Mesenchymal stem cell (in vitro differentiated cells and primary cell): ENCODE measurements around the gene OXSR1. TPM values are rescaled to one million over a fixed set of nuclear protein-coding genes. Genes with fewer than 3 reads are reported as not detected.
A peak's percentile ranks its signal among the peaks of the same experiment; 100 is the strongest.

Experiments
- DNase-seq: peaks from one replicate; pipeline ENCODE4 v3.0.0-alpha.2; 2013
- H2AFZ ChIP-seq: one replicate; pipeline ENCODE4 v1.6.1; 2013; ENCODE audit warnings: low read depth, mild to moderate bottlenecking, control low read depth, inconsistent platforms, low read length, moderate library complexity
- H2AK5ac ChIP-seq: 2 replicates; pipeline ENCODE4 v1.6.1; 2013; ENCODE audit warnings: low read length, moderate library complexity, mild to moderate bottlenecking, inconsistent platforms; ENCODE audit not compliant: severe bottlenecking
- H2BK120ac ChIP-seq: one replicate; pipeline ENCODE4 v1.6.1; 2013; ENCODE audit warnings: low read depth, mild to moderate bottlenecking, inconsistent platforms, low read length, moderate library complexity
- H2BK12ac ChIP-seq, 2 experiments: one replicate each; pipeline ENCODE4 v1.6.1; 2013; ENCODE audit warnings: inconsistent platforms in 2 of 2, low read length in 2 of 2, mild to moderate bottlenecking in 2 of 2, moderate library complexity in 2 of 2, control low read depth in 1 of 2
- H2BK15ac ChIP-seq: one replicate; pipeline ENCODE4 v1.6.1; 2013; ENCODE audit warnings: mild to moderate bottlenecking, low read depth, inconsistent platforms; ENCODE audit not compliant: poor library complexity, severe bottlenecking
- H2BK5ac ChIP-seq: 2 replicates; pipeline ENCODE4 v1.6.1; 2013; ENCODE audit warnings: low read depth, mild to moderate bottlenecking, low read length, control low read depth, inconsistent platforms; ENCODE audit not compliant: poor library complexity, severe bottlenecking
- H3K14ac ChIP-seq, 2 experiments: one replicate each; pipeline ENCODE4 v1.6.1; 2013; ENCODE audit warnings: inconsistent platforms in 2 of 2, low read length in 2 of 2, control low read depth in 1 of 2, mild to moderate bottlenecking in 1 of 2, moderate library complexity in 1 of 2
- H3K18ac ChIP-seq, 2 experiments: one replicate each; pipeline ENCODE4 v1.6.1; 2013; ENCODE audit warnings: inconsistent platforms in 2 of 2, low read length in 2 of 2, control low read depth in 1 of 2, low read depth in 1 of 2, mild to moderate bottlenecking in 1 of 2
- H3K23ac ChIP-seq, 2 experiments: one replicate each; pipeline ENCODE4 v1.6.1; 2013; ENCODE audit warnings: inconsistent platforms in 2 of 2, low read length in 2 of 2, mild to moderate bottlenecking in 2 of 2, moderate library complexity in 2 of 2, control low read depth in 1 of 2
- H3K27ac ChIP-seq: 2 replicates; pipeline ENCODE4 v1.5.1; 2013; ENCODE audit warnings: mild to moderate bottlenecking, moderate library complexity, low read length, control low read depth, inconsistent platforms; ENCODE audit not compliant: poor library complexity, severe bottlenecking
- H3K27me3 ChIP-seq, 2 experiments: 2 replicates each; pipeline versions ENCODE4 v1.6.1 to v1.7.0; 2013; ENCODE audit warnings: low read length in 2 of 2, mild to moderate bottlenecking in 2 of 2, moderate library complexity in 2 of 2, control low read depth in 1 of 2, inconsistent platforms in 1 of 2; ENCODE audit not compliant: control insufficient read depth in 1 of 2, insufficient read depth in 1 of 2
- H3K36me3 ChIP-seq, 2 experiments: 2 replicates each; pipeline versions ENCODE4 v1.6.1 to v1.7.0; 2013; ENCODE audit warnings: low read length in 2 of 2, control low read depth in 1 of 2, inconsistent platforms in 1 of 2, low read depth in 1 of 2, mild to moderate bottlenecking in 1 of 2; ENCODE audit not compliant: insufficient read depth in 2 of 2, control insufficient read depth in 1 of 2
- H3K4ac ChIP-seq, 2 experiments: one replicate each; pipeline ENCODE4 v1.6.1; 2013; ENCODE audit warnings: inconsistent platforms in 2 of 2, low read length in 2 of 2, mild to moderate bottlenecking in 2 of 2, moderate library complexity in 2 of 2, control low read depth in 1 of 2, low read depth in 1 of 2
- H3K4me1 ChIP-seq: 2 replicates; pipeline ENCODE4 v1.6.1; 2013; ENCODE audit warnings: low read depth, low read length, control low read depth; ENCODE audit not compliant: control insufficient read depth, insufficient read depth
- H3K4me2 ChIP-seq: 2 replicates; pipeline ENCODE4 v1.6.1; 2013; ENCODE audit warnings: low read length, mild to moderate bottlenecking, inconsistent platforms; ENCODE audit not compliant: poor library complexity, severe bottlenecking
- H3K4me3 ChIP-seq, 2 experiments: 2 replicates each; pipeline versions ENCODE4 v1.5.1 to v1.7.0; 2013; ENCODE audit warnings: low read length in 2 of 2, mild to moderate bottlenecking in 2 of 2, control low read depth in 1 of 2, low read depth in 1 of 2; ENCODE audit not compliant: insufficient read depth in 1 of 2
- H3K79me1 ChIP-seq: replicated peaks from 2 replicates; pipeline ENCODE4 v1.6.1; 2013; ENCODE audit warnings: mild to moderate bottlenecking, control low read depth, low read length, inconsistent platforms; ENCODE audit not compliant: poor library complexity, severe bottlenecking
- H3K9ac ChIP-seq: 2 replicates; pipeline ENCODE4 v1.7.0; 2013; ENCODE audit warnings: mild to moderate bottlenecking, low read length, moderate library complexity
- H3K9me3 ChIP-seq: 2 replicates; pipeline ENCODE4 v1.7.0; 2013; ENCODE audit warnings: mild to moderate bottlenecking, low read length; ENCODE audit not compliant: control insufficient read depth
- H4K8ac ChIP-seq: one replicate; pipeline ENCODE4 v1.6.1; 2013; ENCODE audit warnings: inconsistent platforms, mild to moderate bottlenecking, low read length, moderate library complexity
- H4K91ac ChIP-seq: one replicate; pipeline ENCODE4 v1.6.1; 2013; ENCODE audit warnings: mild to moderate bottlenecking, low read length, inconsistent platforms
- WGBS: methylation state at CpG from one replicate; pipeline ENCODE4 v1.1.7; 2013; ENCODE audit warnings: mixed read lengths; 5-methylcytosine and 5-hydroxymethylcytosine counted together
- polyA plus RNA-seq, 2 experiments: library from polyadenylated mRNA; stranded (reverse); fragments of 200-250 nt; gene quantifications; one replicate each; pipeline ENCODE4 v1.2.3, GENCODE V29; 2013

The OXSR1 gene
- polyA plus RNA-seq (2013, experiment 1 of 2) = 18.9 TPM
- polyA plus RNA-seq (2013, experiment 2 of 2) = 18.5 TPM

DNA sequence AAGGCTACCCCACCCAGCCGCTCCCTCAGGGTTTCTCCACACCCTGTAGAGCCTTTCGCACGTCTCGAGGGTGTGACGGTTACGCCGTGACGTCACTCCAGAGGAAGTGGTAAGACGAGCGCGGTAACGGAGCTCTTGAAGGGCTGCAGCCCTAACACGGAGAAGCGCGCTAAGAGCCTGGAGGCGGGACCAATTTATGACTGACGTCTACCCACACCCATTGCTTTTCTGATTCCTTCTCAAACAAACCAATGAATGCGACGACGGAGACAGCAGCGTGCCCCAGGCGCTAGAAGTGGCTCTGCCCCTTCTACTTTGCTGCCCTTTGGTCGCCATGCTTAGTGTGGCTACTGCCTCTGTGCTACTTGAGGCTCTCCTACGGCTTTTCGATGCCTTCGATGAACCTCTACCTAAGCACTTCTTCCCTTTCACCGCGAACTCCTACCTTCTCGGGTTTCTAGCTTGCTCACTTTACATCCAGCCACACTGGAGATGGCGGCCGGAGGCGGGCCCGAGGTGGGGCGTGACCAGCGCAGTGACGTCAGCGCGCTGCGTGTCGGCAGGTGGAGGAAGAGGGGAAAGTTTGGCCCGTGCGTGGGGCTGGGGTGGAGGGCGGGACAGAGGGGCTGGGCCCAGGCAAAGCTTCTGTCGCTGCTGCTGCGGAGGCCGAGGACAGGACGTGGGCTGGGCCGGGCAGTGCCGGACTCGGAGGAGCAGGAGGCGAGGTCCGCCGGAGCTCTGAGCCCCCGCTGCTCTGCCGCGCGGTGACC lies at the start of gene OXSR1:
TSS of gene OXSR1 (plus strand) at position 586 of the 770 bp plus-strand sequence. CDS start 340 bp downstream, outside the sequence.
- H3K4me2 ChIP-seq = peak within 1 kb of the TSS; percentile 97
- peak within 1 kb of the TSS; percentile 94 for H4K91ac ChIP-seq
- peak within 1 kb of the TSS; percentile 89 to 97 for H3K4me3 ChIP-seq
- WGBS = under 1% methylated on average over 53 of the region's 57 CpGs
- H3K14ac ChIP-seq = peak within 1 kb of the TSS in 1 of 2 experiments; percentile 97
- H3K9me3 ChIP-seq = no peaks in the 10 kb centered on the region
- H2BK15ac ChIP-seq = peak within 1 kb of the TSS; percentile 33
- H2BK120ac ChIP-seq = peak within 1 kb of the TSS; percentile 97
- DNase-seq = peak; percentile 100
- no peaks in the 10 kb centered on the region for H3K27me3 ChIP-seq
- H2AFZ ChIP-seq = peak within 1 kb of the TSS; percentile 93
- H3K27ac ChIP-seq = peak within 1 kb of the TSS; percentile 93
- no peaks in the 10 kb centered on the region for H3K36me3 ChIP-seq
- peaks cover 8% of the 10 kb centered on the region for H3K4me1 ChIP-seq
- H2BK5ac ChIP-seq = peak within 1 kb of the TSS; percentile 66
- H3K18ac ChIP-seq = peak within 1 kb of the TSS; percentile 99
- H3K9ac ChIP-seq = peak within 1 kb of the TSS; percentile 94
- peak within 1 kb of the TSS in 1 of 2 experiments; percentile 99 for H3K23ac ChIP-seq
- peak within 1 kb of the TSS; percentile 21 for H2AK5ac ChIP-seq
- H2BK12ac ChIP-seq = peak within 1 kb of the TSS; percentile 57 to 87
- H4K8ac ChIP-seq = peak within 1 kb of the TSS; percentile 93
- peaks cover 3% of the 10 kb centered on the region for H3K79me1 ChIP-seq
- H3K4ac ChIP-seq = peak within 1 kb of the TSS; percentile 77 to 97

DNA sequence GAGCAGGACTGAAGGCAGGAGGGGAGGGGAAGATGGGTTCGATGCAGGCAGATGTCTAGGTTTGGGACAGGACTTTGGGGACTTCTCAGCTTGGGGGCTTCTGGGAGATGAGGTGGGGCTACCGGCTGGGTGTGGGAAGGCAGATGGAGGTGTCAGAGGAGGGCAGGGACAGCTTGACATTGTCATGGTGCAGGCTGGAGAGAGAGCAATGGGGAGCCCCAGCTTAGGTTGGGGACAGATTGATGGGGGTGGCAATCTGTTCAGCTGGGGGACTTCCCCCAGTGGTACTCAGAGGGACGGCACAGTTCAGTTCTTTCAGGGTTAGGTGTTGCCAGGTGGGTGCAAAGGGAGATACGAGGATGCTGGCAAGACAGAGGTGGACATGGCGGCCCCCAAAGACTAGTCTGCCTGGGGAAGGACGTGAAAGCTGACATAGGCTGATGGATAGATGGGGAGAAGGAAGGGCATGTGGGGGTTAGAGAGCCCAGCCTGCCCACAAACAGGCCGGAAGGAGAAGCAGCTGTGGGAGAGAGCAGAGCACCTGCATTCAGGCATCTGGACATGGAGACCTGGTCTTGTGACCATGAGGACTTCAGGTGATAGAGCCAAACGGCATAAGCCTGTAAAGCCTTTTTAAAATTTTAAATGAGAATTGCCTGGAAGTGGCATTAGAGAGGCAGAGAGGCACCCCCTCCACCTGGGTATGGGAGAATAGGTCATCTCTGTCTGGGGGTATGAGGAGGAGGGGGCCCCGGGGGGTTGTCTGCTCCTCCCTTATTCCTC lies 49.5 kb upstream of the OXSR1 start:
- no peak overlapping the region for H3K14ac ChIP-seq

DNA sequence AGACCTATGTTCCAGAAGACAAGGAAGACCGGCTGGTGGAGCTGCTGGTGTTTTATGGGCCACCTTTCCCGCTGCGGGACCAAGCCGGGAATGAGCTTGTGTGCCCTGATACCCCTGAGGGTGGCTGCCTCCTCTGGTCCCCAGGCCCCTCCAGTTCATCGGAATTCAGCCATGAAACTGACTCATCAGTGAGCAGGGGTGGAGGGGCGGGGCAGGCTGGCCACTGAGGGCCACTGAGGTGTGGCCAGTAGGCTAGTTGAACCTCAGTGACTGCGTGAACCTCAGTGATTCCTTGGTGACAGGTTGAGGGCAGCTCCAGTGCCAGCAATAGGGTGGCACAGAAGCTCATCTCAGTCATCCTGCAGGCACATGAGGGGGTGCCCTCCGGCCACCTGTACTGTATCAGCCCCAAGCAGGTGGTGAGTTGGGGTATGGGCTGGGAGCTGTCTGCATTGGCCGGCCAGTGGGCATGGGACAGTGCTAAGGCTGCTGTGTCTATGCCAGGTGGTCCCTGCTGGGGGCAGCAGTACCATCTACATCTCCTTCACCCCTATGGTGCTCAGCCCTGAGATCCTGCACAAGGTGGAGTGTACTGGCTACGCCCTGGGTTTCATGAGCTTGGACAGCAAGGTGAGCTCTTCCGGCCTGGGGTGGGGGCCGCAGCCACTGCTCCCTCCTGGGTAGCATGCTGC lies 48.7 kb upstream of the OXSR1 start:
- H3K23ac ChIP-seq = no peak overlapping the region
- no peak overlapping the region for H2BK120ac ChIP-seq
- H2AK5ac ChIP-seq = no peak overlapping the region

More for the DNA sequence above, 49.5 kb upstream of the OXSR1 start:
- Histone ChIP-seq H3K79me1 (no peaks in the 10 kb centered on the region), H3K4me3 (no peak overlapping the region), H3K9ac (no peak overlapping the region), H3K36me3 (peaks cover 11 to 16% of the 10 kb centered on the region in 2 experiments), H2BK120ac (no peak overlapping the region), H2AFZ (no peak overlapping the region), H4K91ac (no peak overlapping the region), H2BK5ac (no peak overlapping the region), H3K4ac (no peak overlapping the region), H3K4me1 (peaks cover 10% of the 10 kb centered on the region), H2AK5ac (no peak overlapping the region), H3K9me3 (no peaks in the 10 kb centered on the region), H2BK15ac (no peak overlapping the region), H3K18ac (no peak overlapping the region), H3K27me3 (peaks cover 6 to 20% of the 10 kb centered on the region in 2 experiments), H3K4me2 (no peak overlapping the region), H4K8ac (no peak overlapping the region), H3K27ac (no peak overlapping the region), H2BK12ac (no peak overlapping the region), H3K23ac (no peak overlapping the region)
- DNase-seq = no peak
- WGBS = 89% methylated on average over 8 of the region's 9 CpGs

More for the DNA sequence above, 48.7 kb upstream of the OXSR1 start:
- H3K9me3 ChIP-seq = no peaks in the 10 kb centered on the region
- no peak overlapping the region for H2BK12ac ChIP-seq
- H4K91ac ChIP-seq = no peak overlapping the region
- H3K4me1 ChIP-seq = peaks cover 10% of the 10 kb centered on the region
- H3K79me1 ChIP-seq = no peaks in the 10 kb centered on the region
- H2BK15ac ChIP-seq = no peak overlapping the region
- H3K27me3 ChIP-seq = peaks cover 6 to 20% of the 10 kb centered on the region in 2 experiments
- H3K4me2 ChIP-seq = no peak overlapping the region
- peaks cover 18 to 23% of the 10 kb centered on the region in 2 experiments for H3K36me3 ChIP-seq
- 96% methylated on average over 12 of the region's 12 CpGs for WGBS
- no peak overlapping the region for H3K4ac ChIP-seq
- H4K8ac ChIP-seq = no peak overlapping the region
- H3K18ac ChIP-seq = no peak overlapping the region
- H2BK5ac ChIP-seq = no peak overlapping the region
- no peak overlapping the region for H2AFZ ChIP-seq
- DNase-seq = no peak
- H3K9ac ChIP-seq = no peak overlapping the region
- no peak overlapping the region for H3K4me3 ChIP-seq
- no peak overlapping the region for H3K14ac ChIP-seq
- no peak overlapping the region for H3K27ac ChIP-seq
